Prostate gland (tissue), 2 donors: Measurements from ENCODE around the gene NRDC.

Experiments
- CTCF ChIP-seq, 4 experiments: fragments of 200-600 bp in 2 of 4; fragments of 450-650 bp in 2 of 4; sonication (generic) in 2 of 4; IDR thresholded peaks; 1 replicate in 3 of 4; 2 replicates in 1 of 4; pipeline ENCODE4 v1.5.1; 2016 to 2019; ENCODE audit warnings: antibody characterized with exemption in 4 of 4, mild to moderate bottlenecking in 2 of 4, moderate library complexity in 2 of 4
- POLR2A ChIP-seq: fragments of 450-650 bp; IDR thresholded peaks from one replicate; pipeline ENCODE4 v1.6.1; 2016; ENCODE audit warnings: antibody characterized with exemption, mild to moderate bottlenecking
- POLR2AphosphoS5 ChIP-seq: sonication (generic); formaldehyde crosslinking; IDR thresholded peaks from one replicate; pipeline ENCODE4 v1.6.1; 2017; ENCODE audit warnings: antibody characterized with exemption

GRCh38 chr1:51744506-51745303 lies 133.8 kb downstream of the NRDC start:
- TF ChIP-seq CTCF (IDR thresholded peaks at IDR 0.05) (no peak), POLR2A (no peak), POLR2AphosphoS5 (no peak)
